GM18517 (cell line): ENCODE results near the gene BICDL2.
A peak's percentile ranks its signal among the peaks of the same experiment; 100 is the strongest.

Source experiments
- ATAC-seq: cut with Tn5 transposase; IDR thresholded peaks from one replicate; pipeline ENCODE4 v1.9.1; 2021; ENCODE audit warnings: mild to moderate bottlenecking, moderate library complexity; ENCODE audit not compliant: unreplicated experiment

Gene BICDL2

GRCh38 chr16:3026609-3027488 lies 9.9 kb downstream of the BICDL2 start:
- no peak for ATAC-seq

GRCh38 chr16:3026003-3026378 lies 10.8 kb downstream of the BICDL2 start:
- ATAC-seq = no peak

GRCh38 chr16:3025032-3026002 lies 11.4 kb downstream of the BICDL2 start:
- ATAC-seq = no peak

GRCh38 chr16:3023669-3024478 lies 12.9 kb downstream of the BICDL2 start, which contains the start of the genes HCFC1R1 and THOC6:
TSS of gene HCFC1R1 (minus strand) at chr16:3023942. CDS start at chr16:3023941, 1 bp downstream.
TSS of gene THOC6 (plus strand) at chr16:3024035. CDS start at chr16:3024327, 292 bp downstream.
- ATAC-seq = peak; percentile 64

- no peak for ATAC-seq
Observed at GRCh38 chr16:3023415-3023668, 13.4 kb downstream of the BICDL2 start.

GRCh38 chr16:3022684-3023414 lies 13.9 kb downstream of the BICDL2 start:
- no peak for ATAC-seq

GRCh38 chr16:3022208-3022683 lies 14.5 kb downstream of the BICDL2 start:
- ATAC-seq = no peak

GRCh38 chr16:3021449-3022207 lies 15.1 kb downstream of the BICDL2 start:
- ATAC-seq = no peak

GRCh38 chr16:3020604-3021448 lies 15.9 kb downstream of the BICDL2 start:
- no peak for ATAC-seq

- no peak for ATAC-seq
Observed at GRCh38 chr16:3020247-3020603, 16.5 kb downstream of the BICDL2 start, which contains the start of gene TNFRSF12A. TSS of gene TNFRSF12A (plus strand) at chr16:3020368. CDS start at chr16:3020398, 30 bp downstream.

GRCh38 chr16:3019594-3020246 lies 17.0 kb downstream of the BICDL2 start:
- no peak for ATAC-seq

GRCh38 chr16:3017794-3018506 lies 18.8 kb downstream of the BICDL2 start, which contains the start of gene CLDN6:
TSS of gene CLDN6 (minus strand) at chr16:3018183. CDS start at chr16:3016021, 2,162 bp downstream.
- ATAC-seq = no peak

- no peak for ATAC-seq
Observed at GRCh38 chr16:3017344-3017743, 19.4 kb downstream of the BICDL2 start.

GRCh38 chr16:3015865-3016521 lies 20.8 kb downstream of the BICDL2 start:
- ATAC-seq = no peak

- no peak for ATAC-seq
Observed at GRCh38 chr16:3014971-3015370, 21.8 kb downstream of the BICDL2 start.

- no peak for ATAC-seq
Observed at GRCh38 chr16:3013998-3014690, 22.6 kb downstream of the BICDL2 start.
